Panc1 (cell line): ENCODE results near the gene KRCC1. TPM values are rescaled to one million over a fixed set of nuclear protein-coding genes. Genes with fewer than 3 reads are reported as not detected.

ENCODE experiments used
- ATAC-seq: fragments of 200-7000 bp; cut with Tn5 transposase; 2 replicates; pipeline ENCODE4 v1.9.1; 2020; ENCODE audit warnings: mild to moderate bottlenecking, moderate library complexity
- BruUV-seq: library from RNA; stranded (reverse); fragments of 400-500 nt; replicated peaks from 2 replicates; lab custom pipeline; 2021; lab: Mats Ljungman, UMichigan
- CTCF ChIA-PET: fragments of 300-600 bp; sonication (Branson Sonifier 250); formaldehyde crosslinking; loops from one replicate; lab custom pipeline; 2022; ENCODE audit warnings: antibody characterized with exemption; lab: Charles Lee
- POLR2A ChIA-PET: fragments of 300-600 bp; sonication (Branson Sonifier 250); formaldehyde crosslinking; loops from one replicate; lab custom pipeline; 2022; ENCODE audit warnings: antibody characterized with exemption; lab: Charles Lee
- DNase-seq: peaks from one replicate; pipeline ENCODE4 v3.0.0-alpha.2; 2010; ENCODE audit warnings: low read depth, low spot score
- H3K27ac ChIP-seq: 2 replicates; pipeline ENCODE4 v1.5.1; 2011; ENCODE audit warnings: mild to moderate bottlenecking, low read length, inconsistent platforms
- H3K27me3 ChIP-seq: fragments of 200-500 bp; sonication (Bioruptor generic); 2 replicates; pipeline ENCODE4 v1.6.0; 2014; ENCODE audit warnings: low read length, inconsistent platforms; ENCODE audit not compliant: control insufficient read depth, insufficient read depth
- H3K36me3 ChIP-seq: fragments of 200-500 bp; sonication (Bioruptor generic); 2 replicates; pipeline ENCODE4 v1.5.1; 2014; ENCODE audit warnings: inconsistent platforms, mild to moderate bottlenecking, low read length, moderate library complexity; ENCODE audit not compliant: control insufficient read depth, insufficient read depth
- H3K4me1 ChIP-seq: 2 replicates; pipeline ENCODE4 v1.5.1; 2011; ENCODE audit warnings: inconsistent platforms, mild to moderate bottlenecking, low read length, moderate library complexity; ENCODE audit not compliant: control insufficient read depth, insufficient read depth
- H3K4me3 ChIP-seq, 2 experiments: 2 replicates each; pipeline ENCODE4 v1.5.1; 2011 to 2012; ENCODE audit warnings: low read depth in 2 of 2, low read length in 2 of 2, mild to moderate bottlenecking in 2 of 2, inconsistent platforms in 1 of 2, moderate library complexity in 1 of 2
- H3K9me3 ChIP-seq: fragments of 200-500 bp; sonication (Bioruptor generic); 2 replicates; pipeline ENCODE4 v1.5.1; 2014; ENCODE audit warnings: low read depth, mild to moderate bottlenecking, inconsistent platforms, low read length, moderate library complexity; ENCODE audit not compliant: control insufficient read depth, insufficient read depth
- POLR2AphosphoS5 ChIP-seq: IDR thresholded peaks from 2 replicates; pipeline ENCODE4 v1.6.1; 2012; ENCODE audit warnings: mild to moderate bottlenecking, low read depth, low read length, moderate library complexity
- REST ChIP-seq, 2 experiments: IDR thresholded peaks; 2 replicates each; pipeline ENCODE4 v1.6.1; 2011 to 2012; ENCODE audit warnings: low read depth in 2 of 2, control low read depth in 1 of 2, low read length in 1 of 2, mild to moderate bottlenecking in 1 of 2, moderate library complexity in 1 of 2; ENCODE audit not compliant: insufficient read depth in 1 of 2
- SIN3A ChIP-seq: IDR thresholded peaks from 2 replicates; pipeline ENCODE4 v1.6.1; 2012; ENCODE audit warnings: low read depth, mild to moderate bottlenecking, low read length, moderate library complexity, borderline replicate concordance; ENCODE audit not compliant: insufficient read depth
- TCF7L2 ChIP-seq: IDR thresholded peaks from 2 replicates; pipeline ENCODE4 v1.6.1; 2011; ENCODE audit warnings: mild to moderate bottlenecking, low read depth, low read length, inconsistent platforms
- in situ Hi-C: cut with HindIII; loops from 2 replicates; pipeline ENCODE4 v1.10.0; 2016; ENCODE audit warnings: low sequenced_read_pairs, low pct_unique_long_range_greater_than_20kb
- intact Hi-C: fragments of 100-400 bp; cut with micrococcal nuclease; formaldehyde crosslinking; loops from one replicate; pipeline ENCODE4 v1.10.0; 2022; ENCODE audit not compliant: unreplicated experiment
- total RNA-seq: library from RNA; stranded (reverse); gene quantifications from one replicate; pipeline ENCODE4 v1.2.1, GENCODE V29; 2021; ENCODE audit not compliant: unreplicated experiment
- TF ChIP-seq, protein P1 (sequence below): fragments of 450-650 bp; IDR thresholded peaks from 2 replicates; pipeline ENCODE4 v1.5.1; 2017; ENCODE audit warnings: mild to moderate bottlenecking

KRCC1 gene
- total RNA-seq, 1 experiment from 2014 or later, result 7.6 TPM

- no peak for DNase-seq
- intact Hi-C loops, result no loop called here
- in situ Hi-C loops, result no loop called here
- CTCF ChIA-PET, result no interaction called here
- no TSS peak for BruUV-seq
- Histone ChIP-seq H3K4me1 (no peaks in the 10 kb centered on the region), H3K36me3 (no peaks in the 10 kb centered on the region), H3K27ac (no peak overlapping the region), H3K9me3 (no peaks in the 10 kb centered on the region), H3K27me3 (peaks cover 16% of the 10 kb centered on the region), H3K4me3 (no peak overlapping the region)
- ATAC-seq, result no peak
- POLR2A ChIA-PET, result no interaction called here
- TF ChIP-seq REST (IDR thresholded peaks at IDR 0.05; ENCODE audit: insufficient read depth in 1 of 2, low read depth in 2 of 2, low read length in 1 of 2) (no peak), POLR2AphosphoS5 (no peak), TCF7L2 (no peak), SIN3A (no peak)
- TF ChIP-seq, protein P1, sequence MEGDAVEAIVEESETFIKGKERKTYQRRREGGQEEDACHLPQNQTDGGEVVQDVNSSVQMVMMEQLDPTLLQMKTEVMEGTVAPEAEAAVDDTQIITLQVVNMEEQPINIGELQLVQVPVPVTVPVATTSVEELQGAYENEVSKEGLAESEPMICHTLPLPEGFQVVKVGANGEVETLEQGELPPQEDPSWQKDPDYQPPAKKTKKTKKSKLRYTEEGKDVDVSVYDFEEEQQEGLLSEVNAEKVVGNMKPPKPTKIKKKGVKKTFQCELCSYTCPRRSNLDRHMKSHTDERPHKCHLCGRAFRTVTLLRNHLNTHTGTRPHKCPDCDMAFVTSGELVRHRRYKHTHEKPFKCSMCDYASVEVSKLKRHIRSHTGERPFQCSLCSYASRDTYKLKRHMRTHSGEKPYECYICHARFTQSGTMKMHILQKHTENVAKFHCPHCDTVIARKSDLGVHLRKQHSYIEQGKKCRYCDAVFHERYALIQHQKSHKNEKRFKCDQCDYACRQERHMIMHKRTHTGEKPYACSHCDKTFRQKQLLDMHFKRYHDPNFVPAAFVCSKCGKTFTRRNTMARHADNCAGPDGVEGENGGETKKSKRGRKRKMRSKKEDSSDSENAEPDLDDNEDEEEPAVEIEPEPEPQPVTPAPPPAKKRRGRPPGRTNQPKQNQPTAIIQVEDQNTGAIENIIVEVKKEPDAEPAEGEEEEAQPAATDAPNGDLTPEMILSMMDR, result no peak
These were observed 41.1 kb upstream of the KRCC1 start for GRCh38 chr2:88096708-88097107.

DNA sequence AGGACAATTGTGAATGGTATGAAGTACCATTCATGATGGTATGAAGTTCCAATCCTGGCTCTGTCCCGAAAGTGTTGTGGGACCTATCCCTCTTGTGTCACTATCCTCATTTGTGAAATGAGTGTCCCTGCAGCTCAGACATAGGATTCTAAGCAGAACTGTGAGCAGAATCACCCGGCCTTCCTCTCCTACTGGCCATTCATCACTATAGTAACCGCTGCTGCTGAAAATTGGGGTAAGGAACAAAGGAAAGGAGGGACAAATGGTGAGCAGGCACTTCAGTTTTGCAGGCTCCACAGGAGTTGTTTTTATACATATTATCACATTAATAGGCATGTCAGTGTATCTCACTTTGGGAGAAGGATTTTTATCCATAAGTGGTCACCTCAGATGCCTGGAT lies 39.4 kb upstream of the KRCC1 start:
- no peaks in the 10 kb centered on the region for H3K9me3 ChIP-seq
- no peaks in the 10 kb centered on the region for H3K4me1 ChIP-seq
- TF ChIP-seq TCF7L2 (no peak), POLR2AphosphoS5 (no peak), REST (IDR thresholded peaks at IDR 0.05; ENCODE audit: insufficient read depth in 1 of 2, low read depth in 2 of 2, low read length in 1 of 2) (no peak), SIN3A (no peak)
- TF ChIP-seq, protein P1, result no peak
- intact Hi-C loops, result no loop called here
- H3K27ac ChIP-seq, result no peak overlapping the region
- in situ Hi-C loops, result no loop called here
- no peaks in the 10 kb centered on the region for H3K36me3 ChIP-seq
- no peak overlapping the region for H3K4me3 ChIP-seq
- peaks cover 16% of the 10 kb centered on the region for H3K27me3 ChIP-seq
- DNase-seq (no peak), ATAC-seq (no peak)
- ChIA-PET POLR2A (no interaction called here), CTCF (no interaction called here)
- BruUV-seq, result no TSS peak
